Epithelial cell of esophagus (primary cell): ENCODE data around the gene UVRAG.
"Not testable (repeated sequence)": the region's sequence is repeated elsewhere in the genome, so short reads cannot be mapped to it uniquely, and the experiment has no call there.

ENCODE experiments used
- DNase-seq: peaks from one replicate; pipeline ENCODE4 v3.0.0; 2010; ENCODE audit warnings: low read depth
- H3K4me3 ChIP-seq: 2 replicates; pipeline ENCODE4 v1.5.1; 2011; ENCODE audit warnings: mild to moderate bottlenecking, low read length, control low read depth
- CTCF ChIP-seq: IDR thresholded peaks from 2 replicates; pipeline ENCODE4 v1.5.1; 2011; ENCODE audit warnings: low read depth, mild to moderate bottlenecking, low read length, control low read depth, inconsistent platforms; ENCODE audit not compliant: insufficient read depth; ENCODE audit errors: missing control alignments

The UVRAG gene

GRCh38 chr11:75873417-75874221 lies 58.6 kb downstream of the UVRAG start:
- no peak for TF ChIP-seq CTCF
- no peak for DNase-seq
- no peak overlapping the region for H3K4me3 ChIP-seq

- no peak overlapping the region for H3K4me3 ChIP-seq
- no peak for TF ChIP-seq CTCF
- DNase-seq: no peak
These were observed 59.8 kb downstream of the UVRAG start for GRCh38 chr11:75874684-75875341.

GRCh38 chr11:75877327-75877726 lies 62.3 kb downstream of the UVRAG start:
- not testable (repeated sequence) for DNase-seq, H3K4me3 ChIP-seq

- DNase-seq, H3K4me3 ChIP-seq: not testable (repeated sequence)
These were observed 62.9 kb downstream of the UVRAG start for GRCh38 chr11:75877931-75878330.

GRCh38 chr11:75878933-75879332 lies 63.9 kb downstream of the UVRAG start:
- no peak for TF ChIP-seq CTCF

GRCh38 chr11:75879737-75880136 lies 64.7 kb downstream of the UVRAG start:
- no peak for TF ChIP-seq CTCF

More at GRCh38 chr11:75878933-75879332, 63.9 kb downstream of the UVRAG start:
- H3K4me3 ChIP-seq: no peak overlapping the region
- no peak for DNase-seq

GRCh38 chr11:75880343-75880742 lies 65.3 kb downstream of the UVRAG start:
- DNase-seq: not testable (repeated sequence)

More at GRCh38 chr11:75879737-75880136, 64.7 kb downstream of the UVRAG start:
- no peak overlapping the region for H3K4me3 ChIP-seq
- DNase-seq: no peak

GRCh38 chr11:75884321-75884720 lies 69.3 kb downstream of the UVRAG start:
- TF ChIP-seq CTCF: no peak
- DNase-seq: no peak
- H3K4me3 ChIP-seq: no peak overlapping the region

More at GRCh38 chr11:75880343-75880742, 65.3 kb downstream of the UVRAG start:
- H3K4me3 ChIP-seq: not testable (repeated sequence)
